ENCODE data around the gene TXNDC11.

The TXNDC11 gene

DNA sequence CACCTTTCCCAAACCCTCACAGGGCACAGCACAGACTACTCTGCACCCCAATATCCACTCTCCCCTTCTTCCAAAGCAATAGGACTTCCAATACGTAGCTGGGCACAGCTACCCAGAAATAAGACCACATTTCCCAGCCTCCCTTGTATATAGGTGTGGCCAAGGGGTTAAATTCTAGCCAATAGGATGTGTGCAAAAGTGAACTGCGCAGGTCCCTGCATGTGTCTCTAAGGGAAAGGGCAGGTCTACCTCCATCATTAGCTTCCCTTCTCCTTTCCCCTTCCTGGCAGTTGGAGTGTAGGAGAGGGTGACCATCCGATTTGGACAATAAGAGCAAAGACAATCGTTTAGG is 99.9 kb downstream of the TXNDC11 start:
- TF ChIP-seq, protein P1, sequence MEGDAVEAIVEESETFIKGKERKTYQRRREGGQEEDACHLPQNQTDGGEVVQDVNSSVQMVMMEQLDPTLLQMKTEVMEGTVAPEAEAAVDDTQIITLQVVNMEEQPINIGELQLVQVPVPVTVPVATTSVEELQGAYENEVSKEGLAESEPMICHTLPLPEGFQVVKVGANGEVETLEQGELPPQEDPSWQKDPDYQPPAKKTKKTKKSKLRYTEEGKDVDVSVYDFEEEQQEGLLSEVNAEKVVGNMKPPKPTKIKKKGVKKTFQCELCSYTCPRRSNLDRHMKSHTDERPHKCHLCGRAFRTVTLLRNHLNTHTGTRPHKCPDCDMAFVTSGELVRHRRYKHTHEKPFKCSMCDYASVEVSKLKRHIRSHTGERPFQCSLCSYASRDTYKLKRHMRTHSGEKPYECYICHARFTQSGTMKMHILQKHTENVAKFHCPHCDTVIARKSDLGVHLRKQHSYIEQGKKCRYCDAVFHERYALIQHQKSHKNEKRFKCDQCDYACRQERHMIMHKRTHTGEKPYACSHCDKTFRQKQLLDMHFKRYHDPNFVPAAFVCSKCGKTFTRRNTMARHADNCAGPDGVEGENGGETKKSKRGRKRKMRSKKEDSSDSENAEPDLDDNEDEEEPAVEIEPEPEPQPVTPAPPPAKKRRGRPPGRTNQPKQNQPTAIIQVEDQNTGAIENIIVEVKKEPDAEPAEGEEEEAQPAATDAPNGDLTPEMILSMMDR (IDR thresholded peaks at IDR 0.05), result no peak

DNA sequence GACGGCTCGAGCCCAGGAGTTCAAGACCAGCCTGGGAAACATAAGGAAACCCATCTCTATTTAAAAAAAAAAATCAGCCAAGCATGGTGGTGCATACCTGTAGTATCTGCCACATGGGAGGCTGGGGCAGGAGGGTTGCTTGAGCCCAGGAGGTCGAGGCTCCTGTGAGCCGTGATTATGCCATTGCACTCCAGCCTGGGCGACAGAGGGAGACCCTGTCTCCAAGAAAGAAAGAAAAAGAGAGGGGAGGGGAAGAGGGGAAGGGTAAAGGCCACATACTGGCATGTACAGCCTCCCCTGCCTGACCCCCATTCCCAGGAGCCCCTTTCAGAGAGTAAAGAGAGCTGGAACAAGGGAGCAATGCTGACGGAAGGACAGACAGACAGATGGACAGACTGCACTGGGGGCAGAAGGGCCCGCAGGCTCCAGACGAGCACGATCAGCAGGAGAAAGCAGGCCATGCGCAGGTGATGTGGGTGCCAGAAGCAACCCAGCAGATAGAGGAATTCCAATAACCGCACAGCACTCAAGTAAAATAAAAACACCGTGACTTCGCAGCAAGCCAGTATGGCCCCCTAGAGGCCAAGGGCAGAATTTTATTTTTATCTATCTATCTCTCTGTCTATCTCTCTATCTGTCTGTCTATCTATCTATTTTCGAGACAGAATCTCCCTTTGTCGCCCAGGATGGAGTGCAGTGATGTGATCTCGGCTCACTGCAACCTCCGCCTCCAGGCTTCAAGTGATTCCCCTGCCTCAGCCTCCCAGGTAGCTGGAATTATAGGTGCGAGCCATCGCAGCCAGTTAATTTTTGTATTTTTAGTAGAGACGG is 101.5 kb downstream of the TXNDC11 start:
- TF ChIP-seq, protein P1 (IDR thresholded peaks at IDR 0.05), result peak; percentile 79

DNA sequence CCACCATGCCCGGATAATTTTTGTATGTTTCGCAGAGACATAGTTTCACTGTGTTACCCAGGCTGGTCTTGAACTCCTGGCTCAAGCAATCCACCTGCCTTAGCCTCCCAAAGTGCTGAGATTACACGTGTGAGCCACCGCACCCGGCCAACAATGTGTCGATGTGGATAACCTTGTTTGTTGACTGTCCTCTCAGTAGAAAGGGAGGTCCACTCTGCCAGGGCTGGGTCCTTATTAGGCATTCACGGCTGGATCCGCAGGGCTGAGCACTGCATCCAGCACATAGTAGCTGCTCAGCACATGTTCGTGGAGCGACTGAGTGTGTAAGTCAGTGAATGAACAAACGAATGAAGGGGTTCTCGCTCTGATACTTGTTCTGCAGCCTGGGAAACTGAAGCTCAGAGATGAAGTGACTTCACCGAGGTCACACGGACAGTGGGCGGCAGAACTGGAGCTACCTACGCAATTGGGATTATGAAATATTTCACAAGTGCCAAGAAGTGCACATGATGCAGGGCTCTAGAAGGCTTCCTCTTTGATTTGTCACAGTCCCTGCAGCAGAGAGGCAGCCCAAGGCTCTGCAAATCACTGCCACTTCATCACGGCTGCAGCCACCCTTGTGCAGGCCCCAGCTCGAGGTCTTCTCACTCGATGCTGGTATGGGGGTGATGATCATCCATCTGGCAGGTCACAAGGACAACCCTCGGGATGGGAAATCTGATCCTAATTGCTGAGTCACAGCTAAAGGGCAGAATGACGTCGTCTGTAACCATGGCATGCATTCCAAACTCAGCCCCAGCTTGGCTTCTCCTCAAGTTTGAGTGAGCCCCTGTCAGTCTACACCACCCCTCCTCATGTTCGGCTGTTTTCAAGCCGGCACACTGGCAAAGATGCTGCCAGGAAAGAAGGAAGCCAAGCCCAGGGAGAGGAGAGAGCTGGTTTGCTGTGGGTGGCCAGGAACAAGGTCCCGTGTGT is 102.4 kb downstream of the TXNDC11 start:
- TF ChIP-seq, protein P1 (IDR thresholded peaks at IDR 0.05), result no peak

DNA sequence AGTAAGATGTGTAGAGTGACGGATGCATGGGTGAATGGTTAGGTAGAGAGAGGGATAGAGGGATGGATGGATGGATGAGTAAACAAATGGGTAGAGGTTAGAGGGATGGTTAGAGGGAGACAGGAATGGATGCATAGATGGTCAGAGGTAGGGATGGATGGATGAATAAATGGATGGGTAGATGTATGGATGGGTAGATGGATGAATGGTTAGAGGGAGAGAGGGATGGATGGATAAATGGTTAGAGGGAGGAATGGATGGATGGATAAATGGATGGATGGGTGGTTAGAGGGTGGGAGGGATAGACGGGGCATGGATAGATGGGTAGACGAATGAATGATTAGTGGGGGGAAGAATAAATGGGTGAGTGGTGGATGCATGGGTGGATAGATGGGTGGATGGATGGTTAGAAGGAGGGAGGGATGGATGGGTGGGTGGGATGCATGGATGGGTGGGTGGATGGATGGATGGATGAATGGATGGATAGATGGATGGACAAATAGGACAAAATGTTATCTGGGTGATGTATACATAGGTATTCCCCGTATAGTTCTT is 103.6 kb downstream of the TXNDC11 start:
- TF ChIP-seq, protein P1 (IDR thresholded peaks at IDR 0.05), result no peak

DNA sequence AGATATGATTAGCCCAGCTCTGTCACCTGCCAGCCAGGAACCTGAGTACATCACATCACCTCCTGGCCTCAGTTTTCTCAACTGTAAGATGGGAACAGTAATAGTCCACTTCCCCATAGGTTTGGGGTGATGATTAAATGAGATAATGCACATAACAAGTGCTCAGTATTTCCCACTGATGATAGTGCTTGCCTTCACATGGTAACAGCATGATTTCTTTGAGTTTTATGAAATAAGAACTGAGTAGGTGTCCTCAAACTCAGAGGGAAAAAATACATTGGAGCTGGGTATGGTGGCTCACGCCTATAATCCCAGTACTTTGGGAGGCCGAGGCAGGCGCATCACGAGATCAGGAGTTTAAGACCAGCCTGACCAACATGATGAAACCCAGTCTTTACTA is 104.5 kb downstream of the TXNDC11 start:
- TF ChIP-seq, protein P1 (IDR thresholded peaks at IDR 0.05), result no peak

DNA sequence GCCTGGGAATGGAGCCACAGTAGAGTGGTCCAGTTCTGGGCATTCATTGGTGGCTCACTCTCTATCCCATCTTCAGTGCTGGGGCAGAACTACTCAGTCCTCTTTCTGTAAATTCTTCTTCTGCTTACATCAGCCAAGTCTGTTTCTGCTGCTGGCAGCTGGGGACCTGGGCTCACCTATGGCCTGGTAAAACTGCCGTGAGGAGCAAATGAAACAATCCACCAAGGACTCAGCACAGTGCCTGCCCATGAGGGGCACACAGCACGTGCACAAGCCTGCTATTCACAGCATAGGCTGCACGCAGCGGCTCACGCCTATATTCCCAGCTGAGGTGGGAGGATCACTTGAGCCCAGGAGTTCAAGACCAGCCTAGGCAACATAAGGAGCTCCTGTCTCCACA is 105.3 kb downstream of the TXNDC11 start:
- TF ChIP-seq, protein P1 (IDR thresholded peaks at IDR 0.05), result no peak

DNA sequence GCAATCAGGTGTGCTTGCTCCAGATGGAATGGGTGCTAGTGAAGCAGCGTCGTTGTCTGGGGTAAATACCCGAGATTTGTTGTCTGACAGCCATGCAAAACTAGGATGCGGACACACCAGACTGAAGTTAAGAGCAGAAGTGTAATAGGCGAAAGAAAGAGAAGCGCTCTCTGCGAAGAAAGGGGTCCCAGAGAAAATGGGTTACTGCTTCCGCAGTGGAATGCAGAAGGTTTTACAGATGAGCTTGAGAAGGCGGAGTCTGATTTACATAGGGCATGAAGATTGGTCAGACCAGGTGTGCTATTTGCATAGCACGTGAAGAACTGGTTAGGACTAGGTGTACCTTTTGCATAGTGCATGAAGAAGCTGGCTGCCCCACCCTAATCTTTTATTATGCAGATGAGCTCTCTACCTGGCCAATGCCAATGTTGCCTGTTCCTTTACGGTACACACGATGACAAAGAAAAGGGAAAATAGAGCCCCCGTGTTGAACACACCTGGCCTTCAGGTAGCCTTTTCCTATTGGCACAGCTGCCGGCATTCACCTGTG is 106.4 kb downstream of the TXNDC11 start:
- TF ChIP-seq, protein P1 (IDR thresholded peaks at IDR 0.05), result no peak

All from LNCAP (cell line).